Measurements from ENCODE around the gene PDZD4. TPM values are rescaled to one million over a fixed set of nuclear protein-coding genes. Genes with fewer than 3 reads are reported as not detected.

Gene PDZD4
- total RNA-seq, 1 experiment from 2014 or later = 1.8 TPM

GRCh38 chrX:153868576-153869472 is 38.5 kb upstream of the PDZD4 start:
- Histone ChIP-seq H3K4me1 (no peaks in the 10 kb centered on the region), H3K4me3 (ENCODE audit: low read depth, low read length) (no peak overlapping the region), H3K9me3 (no peaks in the 10 kb centered on the region), H3K36me3 (ENCODE audit: control insufficient read depth, insufficient read depth, low read length) (no peaks in the 10 kb centered on the region), H3K27me3 (replicated peaks; ENCODE audit: control insufficient read depth, insufficient read depth, low read length) (no peaks in the 10 kb centered on the region)
- Mint-ChIP-seq H3K27ac (ENCODE audit: unreplicated experiment) (no peak overlapping the region), H3K9me3 (ENCODE audit: unreplicated experiment) (no peaks in the 10 kb centered on the region), H3K4me1 (ENCODE audit: low read depth, unreplicated experiment) (no peaks in the 10 kb centered on the region), H3K4me3 (ENCODE audit: unreplicated experiment) (no peak overlapping the region), H3K27me3 (ENCODE audit: insufficient read depth, unreplicated experiment) (peaks cover 4% of the 10 kb centered on the region), H3K36me3 (ENCODE audit: insufficient read depth, unreplicated experiment) (no peaks in the 10 kb centered on the region)
- CTCF ChIA-PET = no interaction called here
- no peak for DNase-seq
- no peak for TF ChIP-seq CTCF (IDR thresholded peaks at IDR 0.05; ENCODE audit: insufficient read depth in 1 of 2, low read depth in 1 of 2, low read length in 1 of 2, severe bottlenecking in 1 of 2, unreplicated experiment in 1 of 2)
- POLR2A ChIA-PET = no interaction called here
- BruUV-seq (replicated peaks) = no TSS peak
- intact Hi-C loops (cut with micrococcal nuclease; ENCODE audit: unreplicated experiment) = no loop called here

- no peak for TF ChIP-seq CTCF (IDR thresholded peaks at IDR 0.05; ENCODE audit: insufficient read depth in 1 of 2, low read depth in 1 of 2, low read length in 1 of 2, severe bottlenecking in 1 of 2, unreplicated experiment in 1 of 2)
- H3K36me3 ChIP-seq (ENCODE audit: control insufficient read depth, insufficient read depth, low read length) = no peaks in the 10 kb centered on the region
- CTCF ChIA-PET = no interaction called here
- no peaks in the 10 kb centered on the region for H3K9me3 Mint-ChIP-seq (ENCODE audit: unreplicated experiment)
- BruUV-seq (replicated peaks) = no TSS peak
- H3K9me3 ChIP-seq = no peaks in the 10 kb centered on the region
- no peak overlapping the region for H3K4me3 Mint-ChIP-seq (ENCODE audit: unreplicated experiment)
- intact Hi-C loops (cut with micrococcal nuclease; ENCODE audit: unreplicated experiment) = no loop called here
- H3K27me3 Mint-ChIP-seq (ENCODE audit: insufficient read depth, unreplicated experiment) = peaks cover 2% of the 10 kb centered on the region
- no peaks in the 10 kb centered on the region for H3K4me1 Mint-ChIP-seq (ENCODE audit: low read depth, unreplicated experiment)
- POLR2A ChIA-PET = no interaction called here
- H3K27me3 ChIP-seq (replicated peaks; ENCODE audit: control insufficient read depth, insufficient read depth, low read length) = no peaks in the 10 kb centered on the region
- H3K4me1 ChIP-seq = no peaks in the 10 kb centered on the region
- H3K4me3 ChIP-seq (ENCODE audit: low read depth, low read length) = no peak overlapping the region
- H3K27ac Mint-ChIP-seq (ENCODE audit: unreplicated experiment) = no peak overlapping the region
- no peaks in the 10 kb centered on the region for H3K36me3 Mint-ChIP-seq (ENCODE audit: insufficient read depth, unreplicated experiment)
- no peak for DNase-seq
Observed at GRCh38 chrX:153867671-153868070, 37.3 kb upstream of the PDZD4 start.

- Histone ChIP-seq H3K4me3 (ENCODE audit: low read depth, low read length) (no peak overlapping the region), H3K27me3 (replicated peaks; ENCODE audit: control insufficient read depth, insufficient read depth, low read length) (no peaks in the 10 kb centered on the region), H3K4me1 (no peaks in the 10 kb centered on the region), H3K36me3 (ENCODE audit: control insufficient read depth, insufficient read depth, low read length) (no peaks in the 10 kb centered on the region), H3K9me3 (no peaks in the 10 kb centered on the region)
- DNase-seq = no peak
- Mint-ChIP-seq H3K36me3 (ENCODE audit: insufficient read depth, unreplicated experiment) (no peaks in the 10 kb centered on the region), H3K27me3 (ENCODE audit: insufficient read depth, unreplicated experiment) (no peaks in the 10 kb centered on the region), H3K4me1 (ENCODE audit: low read depth, unreplicated experiment) (no peaks in the 10 kb centered on the region), H3K9me3 (ENCODE audit: unreplicated experiment) (no peaks in the 10 kb centered on the region), H3K27ac (ENCODE audit: unreplicated experiment) (no peak overlapping the region), H3K4me3 (ENCODE audit: unreplicated experiment) (no peak overlapping the region)
- intact Hi-C loops (cut with micrococcal nuclease; ENCODE audit: unreplicated experiment) = no loop called here
- no peak for TF ChIP-seq CTCF (IDR thresholded peaks at IDR 0.05; ENCODE audit: insufficient read depth in 1 of 2, low read depth in 1 of 2, low read length in 1 of 2, severe bottlenecking in 1 of 2, unreplicated experiment in 1 of 2)
- CTCF ChIA-PET = no interaction called here
- BruUV-seq (replicated peaks) = no TSS peak
- POLR2A ChIA-PET = no interaction called here
Observed at GRCh38 chrX:153867139-153867538, 36.8 kb upstream of the PDZD4 start.

Data from Caco-2 (cell line).